ENCODE data around the gene STON2.
A peak's percentile ranks its signal among the peaks of the same experiment; 100 is the strongest.
"Not testable (repeated sequence)": the region's sequence is repeated elsewhere in the genome, so short reads cannot be mapped to it uniquely, and the experiment has no call there.

Gene STON2

DNA sequence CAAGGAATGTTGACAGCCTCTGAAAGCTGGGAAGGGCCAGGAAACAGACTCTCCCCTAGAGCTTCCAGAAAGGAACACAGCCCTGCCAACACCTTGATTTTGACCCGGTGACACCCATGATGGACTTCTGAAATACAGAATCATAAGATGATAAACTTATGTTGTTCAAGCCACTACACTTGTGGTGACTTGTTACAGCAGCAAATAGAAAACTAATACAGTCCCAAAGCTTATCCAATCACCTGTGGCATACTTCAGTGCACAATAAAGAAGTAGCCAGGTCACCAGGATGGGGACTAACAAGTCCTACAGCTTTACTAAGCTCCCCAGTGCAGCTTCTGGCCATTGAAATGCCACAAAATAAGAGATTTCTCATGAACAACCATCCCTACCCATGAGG is 5.4 kb downstream of the STON2 start:
- H3K27ac ChIP-seq (ENCODE audit: low read depth, low read length), result no peak overlapping the region
- no peak overlapping the region for H3K9ac ChIP-seq (ENCODE audit: low read depth, low read length)
- no peaks in the 10 kb centered on the region for H3K9me3 ChIP-seq (ENCODE audit: control insufficient read depth, insufficient read depth, low read length)
- no peak overlapping the region for H3K4me3 ChIP-seq (ENCODE audit: low read depth, low read length)
- no peaks in the 10 kb centered on the region for H3K4me1 ChIP-seq (ENCODE audit: control insufficient read depth, insufficient read depth, low read length)
- no peaks in the 10 kb centered on the region for H3K27me3 ChIP-seq (ENCODE audit: control insufficient read depth, insufficient read depth, low read length)
- H3K36me3 ChIP-seq (ENCODE audit: control insufficient read depth, insufficient read depth, low read length), result peaks cover 19% of the 10 kb centered on the region

DNA sequence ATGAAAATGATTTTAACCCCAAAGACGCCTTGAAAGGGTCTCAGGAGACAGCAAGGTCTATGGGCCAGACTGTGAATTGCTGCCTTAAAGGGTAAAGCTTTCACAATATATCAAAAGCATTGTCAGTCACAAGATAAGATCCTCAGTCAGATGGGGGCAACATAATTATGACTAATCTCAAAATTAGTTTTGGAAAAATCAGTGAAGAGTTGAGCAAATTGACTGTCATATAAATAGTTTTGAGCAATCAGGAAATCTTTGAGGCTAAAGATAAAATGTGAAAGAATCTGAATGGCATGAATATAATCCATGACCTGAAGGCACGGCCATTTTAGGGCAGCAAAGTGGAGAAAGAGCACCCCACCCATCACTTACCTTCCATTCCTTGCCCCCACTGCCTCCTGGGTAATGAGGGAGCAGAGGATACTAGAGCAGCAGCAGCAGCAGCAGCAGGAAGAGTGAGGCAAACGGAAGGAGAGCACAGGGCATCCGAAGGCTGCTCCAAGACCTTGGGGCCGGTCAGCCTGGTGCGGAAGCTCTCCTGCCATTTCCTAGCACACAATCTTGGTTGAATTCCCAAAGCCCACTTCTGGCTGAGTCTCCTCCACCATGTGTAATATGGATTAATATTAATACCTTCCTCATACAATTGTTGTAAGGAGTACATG is 7.0 kb downstream of the STON2 start:
- Histone ChIP-seq H3K4me3 (ENCODE audit: low read depth, low read length) (no peak overlapping the region), H3K27ac (ENCODE audit: low read depth, low read length) (no peak overlapping the region), H3K4me1 (ENCODE audit: control insufficient read depth, insufficient read depth, low read length) (no peaks in the 10 kb centered on the region), H3K36me3 (ENCODE audit: control insufficient read depth, insufficient read depth, low read length) (peaks cover 17% of the 10 kb centered on the region), H3K9ac (ENCODE audit: low read depth, low read length) (no peak overlapping the region), H3K9me3 (ENCODE audit: control insufficient read depth, insufficient read depth, low read length) (no peaks in the 10 kb centered on the region), H3K27me3 (ENCODE audit: control insufficient read depth, insufficient read depth, low read length) (no peaks in the 10 kb centered on the region)

DNA sequence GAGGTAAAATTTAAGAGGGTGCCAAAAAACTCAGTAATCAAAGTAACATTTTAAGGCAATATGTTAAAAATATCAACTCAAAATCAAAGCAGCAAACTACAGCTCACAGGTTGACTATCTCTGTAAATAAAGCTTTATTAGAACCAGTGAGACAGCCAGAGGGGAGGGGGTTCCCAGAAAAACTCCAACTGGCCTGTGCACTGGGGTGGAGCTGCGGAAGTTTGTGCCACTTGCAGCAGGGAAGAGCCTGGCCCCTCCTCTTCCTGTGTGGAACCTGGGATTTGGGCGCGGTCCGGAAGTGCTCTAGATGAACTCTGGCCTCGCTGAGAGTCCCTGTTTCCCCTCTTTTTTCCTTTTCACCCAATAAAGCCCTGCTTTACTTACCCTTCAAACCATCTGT is 8.1 kb downstream of the STON2 start:
- H3K9me3 ChIP-seq (ENCODE audit: control insufficient read depth, insufficient read depth, low read length), result no peaks in the 10 kb centered on the region
- H3K9ac ChIP-seq (ENCODE audit: low read depth, low read length), result no peak overlapping the region
- H3K27ac ChIP-seq (ENCODE audit: low read depth, low read length), result no peak overlapping the region
- no peaks in the 10 kb centered on the region for H3K27me3 ChIP-seq (ENCODE audit: control insufficient read depth, insufficient read depth, low read length)
- peaks cover 10% of the 10 kb centered on the region for H3K36me3 ChIP-seq (ENCODE audit: control insufficient read depth, insufficient read depth, low read length)
- no peak overlapping the region for H3K4me3 ChIP-seq (ENCODE audit: low read depth, low read length)
- no peaks in the 10 kb centered on the region for H3K4me1 ChIP-seq (ENCODE audit: control insufficient read depth, insufficient read depth, low read length)

DNA sequence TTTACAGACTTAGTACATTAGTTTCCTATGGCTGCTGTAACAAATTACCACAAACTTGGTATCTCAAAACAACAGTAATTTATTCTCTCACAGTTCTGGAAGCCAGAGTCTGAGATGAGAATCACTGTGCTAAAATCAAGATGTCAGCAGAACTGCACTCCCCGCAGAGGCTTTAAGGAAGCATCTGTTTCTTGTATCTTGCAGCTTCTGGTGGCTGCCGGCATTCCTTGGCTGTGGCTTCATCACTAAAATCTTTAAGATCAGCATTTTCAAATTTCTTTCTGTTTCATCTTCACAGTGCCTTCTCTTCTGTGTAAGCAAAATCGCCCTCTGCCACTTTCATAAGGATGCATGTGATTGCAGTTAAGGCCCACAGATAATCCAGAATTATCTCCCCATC is 9.4 kb downstream of the STON2 start:
- Histone ChIP-seq H3K36me3 (ENCODE audit: control insufficient read depth, insufficient read depth, low read length) (peaks cover 10% of the 10 kb centered on the region), H3K27me3 (ENCODE audit: control insufficient read depth, insufficient read depth, low read length) (no peaks in the 10 kb centered on the region), H3K27ac (ENCODE audit: low read depth, low read length) (no peak overlapping the region), H3K9ac (ENCODE audit: low read depth, low read length) (no peak overlapping the region), H3K4me1 (ENCODE audit: control insufficient read depth, insufficient read depth, low read length) (peaks cover 13% of the 10 kb centered on the region), H3K4me3 (ENCODE audit: low read depth, low read length) (no peak overlapping the region), H3K9me3 (ENCODE audit: control insufficient read depth, insufficient read depth, low read length) (no peaks in the 10 kb centered on the region)

DNA sequence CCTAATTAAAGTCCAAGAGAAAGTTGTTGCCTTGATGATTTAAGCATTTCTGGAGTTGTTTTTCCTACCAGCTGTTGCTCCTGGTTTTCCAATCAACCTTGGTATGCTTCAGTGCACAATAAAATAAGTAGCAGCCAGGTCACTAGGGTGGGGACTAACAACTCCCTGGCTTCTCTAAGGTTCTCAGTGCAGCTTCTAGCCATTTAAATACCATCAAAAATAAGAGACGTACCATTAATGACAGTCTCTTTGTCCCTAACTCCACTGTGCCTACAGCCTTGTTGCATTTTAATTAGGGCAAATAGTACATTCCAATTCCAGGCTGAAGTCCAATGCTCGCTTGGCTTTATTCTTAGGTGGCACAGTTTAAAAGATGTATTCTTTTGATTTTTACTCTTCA is 11.8 kb downstream of the STON2 start:
- no peak overlapping the region for H3K9ac ChIP-seq (ENCODE audit: low read depth, low read length)
- H3K27me3 ChIP-seq (ENCODE audit: control insufficient read depth, insufficient read depth, low read length), result no peaks in the 10 kb centered on the region
- no peak overlapping the region for H3K27ac ChIP-seq (ENCODE audit: low read depth, low read length)
- no peaks in the 10 kb centered on the region; the same call in 1 of the 2 replicates for H3K36me3 ChIP-seq (ENCODE audit: control insufficient read depth, insufficient read depth, low read length)
- H3K4me1 ChIP-seq (ENCODE audit: control insufficient read depth, insufficient read depth, low read length), result peaks cover 17% of the 10 kb centered on the region
- no peaks in the 10 kb centered on the region for H3K9me3 ChIP-seq (ENCODE audit: control insufficient read depth, insufficient read depth, low read length)
- no peak overlapping the region for H3K4me3 ChIP-seq (ENCODE audit: low read depth, low read length)

DNA sequence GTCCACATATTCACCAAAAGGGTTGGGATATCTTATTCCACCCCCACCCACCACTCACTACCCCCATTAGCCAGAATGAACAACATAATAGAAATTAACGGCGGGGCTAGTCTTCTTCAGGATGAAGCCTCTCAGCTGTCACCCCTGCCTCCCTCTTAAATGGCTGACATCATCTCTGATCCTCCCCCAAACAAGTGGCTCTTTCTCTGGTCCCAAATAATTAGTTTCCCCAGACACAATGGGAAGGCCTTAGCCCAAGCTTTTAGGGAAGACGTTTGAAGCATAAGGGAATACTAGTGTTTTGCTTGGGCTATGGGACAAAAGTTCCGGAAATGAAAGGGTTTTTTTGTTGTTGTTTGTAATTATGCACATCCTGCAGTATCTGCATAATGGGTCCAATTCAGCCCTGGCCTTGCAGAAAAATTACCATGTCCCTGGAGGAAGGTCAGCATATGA is 13.8 kb downstream of the STON2 start:
- H3K4me1 ChIP-seq (ENCODE audit: control insufficient read depth, insufficient read depth, low read length), result peaks cover 17% of the 10 kb centered on the region
- H3K9me3 ChIP-seq (ENCODE audit: control insufficient read depth, insufficient read depth, low read length), result no peaks in the 10 kb centered on the region
- H3K4me3 ChIP-seq (ENCODE audit: low read depth, low read length), result peak overlapping the region; percentile 0; the same call in 1 of the 2 replicates
- H3K9ac ChIP-seq (ENCODE audit: low read depth, low read length), result no peak overlapping the region
- H3K27me3 ChIP-seq (ENCODE audit: control insufficient read depth, insufficient read depth, low read length), result no peaks in the 10 kb centered on the region
- H3K36me3 ChIP-seq (ENCODE audit: control insufficient read depth, insufficient read depth, low read length), result no peaks in the 10 kb centered on the region
- peak overlapping the region; percentile 42 for H3K27ac ChIP-seq (ENCODE audit: low read depth, low read length)

DNA sequence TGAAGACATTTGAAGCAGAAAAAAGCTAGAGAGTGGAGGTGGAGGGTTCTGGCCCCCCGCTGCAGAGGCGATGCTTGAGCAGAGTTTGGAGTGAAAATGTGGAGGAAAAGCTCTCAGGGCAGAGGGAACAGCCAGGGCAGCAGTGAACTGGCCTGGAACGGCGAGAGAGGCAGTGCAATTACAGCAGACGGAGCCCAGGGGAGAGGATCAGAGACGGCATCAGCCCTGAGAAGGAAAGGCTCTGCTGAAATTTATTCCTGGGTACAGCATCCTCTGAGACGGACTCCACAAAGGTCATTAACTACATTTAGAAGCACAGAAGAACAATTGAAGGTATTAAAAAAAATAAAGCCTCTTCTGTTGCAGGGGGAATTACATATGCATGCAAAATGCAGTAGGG is 14.2 kb downstream of the STON2 start:
- no peaks in the 10 kb centered on the region for H3K27me3 ChIP-seq (ENCODE audit: control insufficient read depth, insufficient read depth, low read length)
- H3K4me1 ChIP-seq (ENCODE audit: control insufficient read depth, insufficient read depth, low read length), result peaks cover 17% of the 10 kb centered on the region
- no peaks in the 10 kb centered on the region for H3K36me3 ChIP-seq (ENCODE audit: control insufficient read depth, insufficient read depth, low read length)
- H3K27ac ChIP-seq (ENCODE audit: low read depth, low read length), result no peak overlapping the region
- H3K9ac ChIP-seq (ENCODE audit: low read depth, low read length), result no peak overlapping the region
- H3K9me3 ChIP-seq (ENCODE audit: control insufficient read depth, insufficient read depth, low read length), result no peaks in the 10 kb centered on the region
- H3K4me3 ChIP-seq (ENCODE audit: low read depth, low read length), result peak overlapping the region; percentile 0; the same call in 1 of the 2 replicates

DNA sequence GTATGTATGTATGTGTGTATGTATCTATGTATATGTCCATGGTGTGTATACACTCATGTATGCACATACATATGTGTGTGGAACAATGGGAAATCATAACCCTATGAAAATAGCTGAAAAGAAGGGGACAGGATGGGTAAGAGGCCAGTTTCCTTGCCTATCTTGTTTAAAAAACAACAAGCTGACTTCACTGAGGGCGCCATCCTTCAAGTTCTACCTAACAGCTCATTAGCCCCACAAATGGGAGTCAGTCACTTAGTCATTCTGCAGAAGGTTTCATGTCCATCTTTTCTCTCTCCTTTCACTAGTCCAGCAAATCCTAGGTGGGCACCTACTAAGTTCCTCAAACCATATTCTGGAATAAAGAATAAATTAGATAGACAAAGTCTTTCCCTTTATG is 14.7 kb downstream of the STON2 start:
- Histone ChIP-seq H3K9me3 (ENCODE audit: control insufficient read depth, insufficient read depth, low read length) (no peaks in the 10 kb centered on the region), H3K27me3 (ENCODE audit: control insufficient read depth, insufficient read depth, low read length) (no peaks in the 10 kb centered on the region), H3K36me3 (ENCODE audit: control insufficient read depth, insufficient read depth, low read length) (no peaks in the 10 kb centered on the region), H3K9ac (ENCODE audit: low read depth, low read length) (no peak overlapping the region), H3K4me1 (ENCODE audit: control insufficient read depth, insufficient read depth, low read length) (peaks cover 17% of the 10 kb centered on the region), H3K27ac (ENCODE audit: low read depth, low read length) (no peak overlapping the region), H3K4me3 (ENCODE audit: low read depth, low read length) (no peak overlapping the region)

DNA sequence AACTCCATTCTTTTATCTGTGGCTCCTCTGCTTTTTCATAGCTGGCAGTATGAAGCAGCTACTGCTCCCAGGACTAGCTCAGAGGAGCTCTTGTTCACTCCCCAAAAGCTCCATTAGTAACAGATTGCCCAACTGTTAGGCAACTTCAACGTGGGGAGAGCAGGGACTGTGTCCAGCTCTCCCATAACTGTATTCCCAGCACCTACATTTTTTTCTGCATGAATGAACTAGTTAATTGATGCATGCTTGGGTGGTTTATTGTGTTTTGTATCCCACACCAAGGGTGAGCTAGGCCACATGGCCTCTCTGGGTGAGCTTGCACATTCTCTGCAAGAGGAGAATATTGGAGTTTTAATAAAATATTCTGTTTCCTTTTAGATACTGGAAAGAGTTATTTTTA is 15.2 kb downstream of the STON2 start:
- Histone ChIP-seq H3K27ac (ENCODE audit: low read depth, low read length) (no peak overlapping the region), H3K36me3 (ENCODE audit: control insufficient read depth, insufficient read depth, low read length) (no peaks in the 10 kb centered on the region), H3K27me3 (ENCODE audit: control insufficient read depth, insufficient read depth, low read length) (no peaks in the 10 kb centered on the region), H3K4me1 (ENCODE audit: control insufficient read depth, insufficient read depth, low read length) (peaks cover 17% of the 10 kb centered on the region), H3K9ac (ENCODE audit: low read depth, low read length) (no peak overlapping the region), H3K9me3 (ENCODE audit: control insufficient read depth, insufficient read depth, low read length) (no peaks in the 10 kb centered on the region), H3K4me3 (ENCODE audit: low read depth, low read length) (no peak overlapping the region)

DNA sequence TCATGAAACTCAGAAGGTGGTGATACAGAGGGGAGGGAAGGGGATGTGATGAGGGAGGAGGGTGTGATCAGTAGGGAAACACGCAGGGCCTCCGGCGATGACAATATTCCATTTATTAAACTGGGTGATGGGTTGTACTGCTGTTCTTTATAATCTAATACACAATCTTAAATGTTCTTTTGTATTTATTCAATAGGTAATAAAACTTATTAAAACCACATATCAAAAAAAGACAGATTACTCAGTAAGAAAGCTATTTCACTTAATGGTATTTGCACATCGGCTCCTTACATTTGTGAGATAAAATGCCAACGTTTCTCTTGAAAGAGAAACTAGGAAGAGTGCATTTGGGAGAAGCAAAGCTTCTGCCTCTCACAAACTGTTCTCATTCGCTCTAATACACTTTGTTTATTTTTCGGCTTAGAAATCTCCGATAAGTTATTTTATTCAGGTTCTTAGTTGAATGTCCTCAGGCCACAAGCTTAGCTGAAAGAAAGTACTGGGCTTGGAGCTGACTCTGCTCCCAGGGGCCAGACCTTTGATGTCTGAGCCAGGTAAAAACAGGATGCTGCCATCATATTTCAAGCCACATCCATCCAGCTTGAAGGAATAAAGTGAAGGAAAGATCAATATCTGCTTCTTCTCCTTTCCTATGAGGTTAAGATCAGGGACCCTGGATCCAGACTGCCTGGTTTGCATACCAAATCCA is 17.5 kb downstream of the STON2 start:
- Histone ChIP-seq H3K4me3 (ENCODE audit: low read depth, low read length) (no peak overlapping the region), H3K27me3 (ENCODE audit: control insufficient read depth, insufficient read depth, low read length) (no peaks in the 10 kb centered on the region), H3K27ac (ENCODE audit: low read depth, low read length) (no peak overlapping the region), H3K9ac (ENCODE audit: low read depth, low read length) (no peak overlapping the region), H3K4me1 (ENCODE audit: control insufficient read depth, insufficient read depth, low read length) (peaks cover 17% of the 10 kb centered on the region), H3K36me3 (ENCODE audit: control insufficient read depth, insufficient read depth, low read length) (no peaks in the 10 kb centered on the region), H3K9me3 (ENCODE audit: control insufficient read depth, insufficient read depth, low read length) (no peaks in the 10 kb centered on the region)

DNA sequence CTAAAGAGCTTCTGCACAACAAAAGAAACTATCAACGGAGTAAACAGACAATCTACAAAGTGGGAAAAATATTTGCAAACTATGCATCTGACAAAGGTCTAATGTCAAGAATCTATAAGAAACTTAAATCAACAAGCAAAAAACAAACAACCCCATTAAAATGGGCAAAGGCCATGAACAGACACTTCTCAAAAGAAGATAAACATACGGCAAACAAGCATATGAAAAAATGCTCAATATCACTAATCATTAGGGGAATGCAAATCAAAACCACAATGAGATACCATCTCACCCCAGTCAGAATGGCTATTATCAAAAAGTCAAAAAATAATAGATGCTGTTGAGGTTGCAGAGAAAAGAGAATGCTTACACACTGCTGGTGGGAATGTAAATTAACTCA is 20.1 kb downstream of the STON2 start:
- not testable (repeated sequence) for H3K9me3 ChIP-seq (ENCODE audit: control insufficient read depth, insufficient read depth, low read length); H3K36me3 ChIP-seq (ENCODE audit: control insufficient read depth, insufficient read depth, low read length); H3K27me3 ChIP-seq (ENCODE audit: control insufficient read depth, insufficient read depth, low read length); H3K9ac ChIP-seq (ENCODE audit: low read depth, low read length); H3K4me3 ChIP-seq (ENCODE audit: low read depth, low read length); H3K27ac ChIP-seq (ENCODE audit: low read depth, low read length); H3K4me1 ChIP-seq (ENCODE audit: control insufficient read depth, insufficient read depth, low read length)
